Ascending aorta (tissue), 2 donors: ENCODE results near the gene CTIF. TPM values are rescaled to one million over a fixed set of nuclear protein-coding genes. Genes with fewer than 3 reads are reported as not detected.
A peak's percentile ranks its signal among the peaks of the same experiment; 100 is the strongest.

Experiments
- DNase-seq, 2 donors: peaks; one replicate each; pipeline ENCODE4 v3.0.0-alpha.2; 2019; ENCODE audit warnings: low spot score in 2 of 2
- H3K27ac ChIP-seq, 2 donors: fragments of 200-600 bp; sonication (generic); one replicate each; pipeline ENCODE4 v1.5.1; 2016 to 2017; ENCODE audit warnings: mild to moderate bottlenecking in 1 of 2
- H3K27me3 ChIP-seq: fragments of 200-600 bp; sonication (generic); one replicate; pipeline ENCODE4 v1.5.1; 2017
- H3K36me3 ChIP-seq, 2 donors: fragments of 200-600 bp; sonication (generic); one replicate each; pipeline ENCODE4 v1.5.1; 2016
- H3K4me1 ChIP-seq, 2 donors: fragments of 200-600 bp; sonication (generic); one replicate each; pipeline ENCODE4 v1.5.1; 2016 to 2017; ENCODE audit warnings: mild to moderate bottlenecking in 1 of 2
- H3K4me3 ChIP-seq, 2 donors: fragments of 200-600 bp; sonication (generic); one replicate each; pipeline ENCODE4 v1.5.1; 2016 to 2017; ENCODE audit warnings: mild to moderate bottlenecking in 1 of 2
- H3K9me3 ChIP-seq, 2 donors: fragments of 200-600 bp; sonication (generic); one replicate each; pipeline ENCODE4 v1.5.1; 2016
- intact Hi-C: fragments of 100-400 bp; cut with DNase I; formaldehyde crosslinking; loops from one replicate; pipeline ENCODE4 v1.15.1; 2023
- total RNA-seq: library from RNA; depleted of rRNA; stranded (reverse); fragments of >200 nt; gene quantifications from one replicate; pipeline ENCODE4 v1.1.0, GENCODE V29; 2016
- TF ChIP-seq, protein P1 (sequence below), 3 experiments: fragments of 200-600 bp in 2 of 3; fragments of 450-650 bp in 1 of 3; sonication (generic) in 2 of 3; IDR thresholded peaks; one replicate each; pipeline ENCODE4 v1.5.1; 2016 to 2019; ENCODE audit warnings: antibody characterized with exemption in 3 of 3, mild to moderate bottlenecking in 1 of 3, moderate library complexity in 1 of 3

CTIF gene
- total RNA-seq, 1 donor from 2014 or later, result 55.3 TPM

DNA sequence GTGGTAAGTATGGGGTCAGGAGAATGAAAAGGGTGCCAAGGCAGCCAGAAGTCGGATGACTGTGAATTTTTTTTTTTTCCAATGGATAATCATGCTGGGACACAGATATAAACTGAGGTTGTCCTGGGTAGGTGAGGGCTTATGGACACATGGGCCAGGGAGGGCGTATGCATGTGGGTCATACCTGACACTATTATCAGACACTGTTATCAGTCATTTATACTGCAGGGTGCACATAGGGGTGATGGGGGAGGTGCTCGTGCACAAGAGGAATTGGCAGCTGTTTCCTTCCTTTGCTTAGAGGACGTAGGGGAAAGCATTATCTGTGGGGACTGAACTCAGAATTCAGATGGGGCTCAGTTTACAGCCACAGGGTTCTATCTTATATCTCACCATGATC is 10.1 kb downstream of the CTIF start:
- Histone ChIP-seq H3K36me3 (peaks cover 3 to 5% of the 10 kb centered on the region in 2 donors), H3K27ac (peak overlapping the region in 1 of 2 donors; percentile 60), H3K4me3 (no peak overlapping the region), H3K4me1 (peaks cover 19 to 39% of the 10 kb centered on the region in 2 donors), H3K9me3 (no peaks in the 10 kb centered on the region), H3K27me3 (no peaks in the 10 kb centered on the region)
- TF ChIP-seq, protein P1, sequence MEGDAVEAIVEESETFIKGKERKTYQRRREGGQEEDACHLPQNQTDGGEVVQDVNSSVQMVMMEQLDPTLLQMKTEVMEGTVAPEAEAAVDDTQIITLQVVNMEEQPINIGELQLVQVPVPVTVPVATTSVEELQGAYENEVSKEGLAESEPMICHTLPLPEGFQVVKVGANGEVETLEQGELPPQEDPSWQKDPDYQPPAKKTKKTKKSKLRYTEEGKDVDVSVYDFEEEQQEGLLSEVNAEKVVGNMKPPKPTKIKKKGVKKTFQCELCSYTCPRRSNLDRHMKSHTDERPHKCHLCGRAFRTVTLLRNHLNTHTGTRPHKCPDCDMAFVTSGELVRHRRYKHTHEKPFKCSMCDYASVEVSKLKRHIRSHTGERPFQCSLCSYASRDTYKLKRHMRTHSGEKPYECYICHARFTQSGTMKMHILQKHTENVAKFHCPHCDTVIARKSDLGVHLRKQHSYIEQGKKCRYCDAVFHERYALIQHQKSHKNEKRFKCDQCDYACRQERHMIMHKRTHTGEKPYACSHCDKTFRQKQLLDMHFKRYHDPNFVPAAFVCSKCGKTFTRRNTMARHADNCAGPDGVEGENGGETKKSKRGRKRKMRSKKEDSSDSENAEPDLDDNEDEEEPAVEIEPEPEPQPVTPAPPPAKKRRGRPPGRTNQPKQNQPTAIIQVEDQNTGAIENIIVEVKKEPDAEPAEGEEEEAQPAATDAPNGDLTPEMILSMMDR (IDR thresholded peaks at IDR 0.05), result no peak
- DNase-seq, result no peak
- intact Hi-C loops, result no loop called here

- H3K9me3 ChIP-seq, result no peaks in the 10 kb centered on the region
- no peak overlapping the region for H3K4me3 ChIP-seq
- intact Hi-C loops, result no loop called here
- no peak overlapping the region for H3K27ac ChIP-seq
- TF ChIP-seq, protein P1 (IDR thresholded peaks at IDR 0.05), result no peak
- no peaks in the 10 kb centered on the region for H3K27me3 ChIP-seq
- H3K36me3 ChIP-seq, result peaks cover 3 to 5% of the 10 kb centered on the region in 2 donors
- no peak for DNase-seq
- peaks cover 16 to 29% of the 10 kb centered on the region in 2 donors for H3K4me1 ChIP-seq
These were observed 11.4 kb downstream of the CTIF start for GRCh38 chr18:48550101-48550729.

DNA sequence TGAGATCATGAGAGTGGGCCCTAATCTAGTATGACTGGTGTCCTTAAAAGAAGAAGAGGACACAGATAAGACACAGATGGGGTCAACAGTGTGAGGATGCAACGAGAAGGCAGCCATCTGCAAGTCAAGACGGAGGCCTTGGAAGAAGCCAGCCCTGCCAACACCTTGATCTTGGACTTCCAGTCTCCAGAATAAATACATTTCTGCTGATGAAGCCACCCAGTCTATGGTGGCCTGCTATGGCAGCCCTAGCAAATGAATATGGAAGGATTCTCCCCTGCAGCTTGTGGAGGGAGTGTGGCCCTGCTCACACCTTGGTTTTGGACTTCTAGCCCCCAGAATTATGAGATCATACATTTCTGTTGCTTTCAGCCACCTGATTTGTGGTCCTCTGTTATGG is 12.3 kb downstream of the CTIF start:
- no peak overlapping the region for H3K27ac ChIP-seq
- H3K36me3 ChIP-seq, result peaks cover 5 to 8% of the 10 kb centered on the region in 2 donors
- no peak overlapping the region for H3K4me3 ChIP-seq
- TF ChIP-seq, protein P1 (IDR thresholded peaks at IDR 0.05), result no peak
- no peak for DNase-seq
- H3K4me1 ChIP-seq, result peaks cover 9 to 21% of the 10 kb centered on the region in 2 donors
- intact Hi-C loops, result no loop called here
- no peaks in the 10 kb centered on the region for H3K9me3 ChIP-seq
- H3K27me3 ChIP-seq, result no peaks in the 10 kb centered on the region

DNA sequence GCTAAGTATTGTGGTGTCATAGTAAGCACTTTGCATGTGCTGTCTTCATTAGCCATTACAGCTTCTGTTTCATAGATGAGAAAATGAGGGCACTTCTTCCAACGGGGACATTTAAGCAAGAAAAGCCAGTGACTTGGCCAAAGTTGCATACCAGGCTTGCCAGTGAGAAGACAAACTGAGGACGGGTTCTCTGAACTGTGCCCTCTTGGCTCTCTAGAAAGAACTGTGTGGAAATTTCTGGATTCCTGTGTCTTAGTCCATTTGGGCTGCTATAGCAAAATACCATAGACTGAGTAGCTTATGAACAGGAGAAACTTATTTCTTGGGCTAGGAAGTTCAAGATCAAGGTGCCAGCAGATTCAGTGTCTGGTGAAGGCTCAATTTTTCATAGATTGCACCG is 13.3 kb downstream of the CTIF start:
- H3K27me3 ChIP-seq, result no peaks in the 10 kb centered on the region
- peaks cover 5 to 8% of the 10 kb centered on the region in 2 donors for H3K36me3 ChIP-seq
- DNase-seq, result no peak
- no peaks in the 10 kb centered on the region for H3K9me3 ChIP-seq
- TF ChIP-seq, protein P1 (IDR thresholded peaks at IDR 0.05), result no peak
- H3K4me1 ChIP-seq, result peaks cover 8 to 10% of the 10 kb centered on the region in 2 donors
- intact Hi-C loops, result no loop called here
- H3K4me3 ChIP-seq, result no peak overlapping the region
- H3K27ac ChIP-seq, result no peak overlapping the region

- TF ChIP-seq, protein P1 (IDR thresholded peaks at IDR 0.05), result no peak
- DNase-seq, result no peak
- Histone ChIP-seq H3K36me3 (peaks cover 5 to 8% of the 10 kb centered on the region in 2 donors), H3K27me3 (no peaks in the 10 kb centered on the region), H3K4me1 (peaks cover 1 to 2% of the 10 kb centered on the region in 2 donors), H3K27ac (no peak overlapping the region), H3K4me3 (no peak overlapping the region), H3K9me3 (no peaks in the 10 kb centered on the region)
- intact Hi-C loops, result no loop called here
These were observed 14.4 kb downstream of the CTIF start for GRCh38 chr18:48553236-48553635.
